SK-N-SH (cell line): ENCODE results near the gene ERI3. TPM values are rescaled to one million over a fixed set of nuclear protein-coding genes. Genes with fewer than 3 reads are reported as not detected.

Source experiments
- CTCF ChIA-PET: fragments of 300-600, 350-600 bp; formaldehyde crosslinking; extraction: SDS; loops from one replicate; lab custom pipeline; 2021; lab: Yijun Ruan, JAX
- POLR2A ChIA-PET: fragments of 350-600 bp; sonication (Branson Sonifier 250); formaldehyde crosslinking; extraction: SDS; loops from one replicate; lab custom pipeline; 2020; ENCODE audit warnings: antibody characterized with exemption, inconsistent platforms; lab: Yijun Ruan, JAX
- DNase-seq: peaks from one replicate; pipeline ENCODE4 v3.0.0; 2012
- H2AFZ ChIP-seq: fragments of 200-600 bp; sonication (generic); 2 replicates; pipeline ENCODE4 v1.8.1; 2016; ENCODE audit warnings: antibody characterized with exemption, mild to moderate bottlenecking, low read depth
- H3F3A ChIP-seq: fragments of 200-600 bp; sonication (generic); replicated peaks from 2 replicates; pipeline ENCODE3; 2016; ENCODE audit warnings: antibody characterized with exemption, mild to moderate bottlenecking; ENCODE audit not compliant: insufficient read depth
- H3K27ac ChIP-seq, 2 experiments: fragments of 200-500 bp in 1 of 2; fragments of 200-600 bp in 1 of 2; sonication (Bioruptor generic) in 1 of 2; sonication (generic), shearing (Covaris generic) in 1 of 2; 2 replicates each; pipeline versions ENCODE4 v1.5.1 to v1.6.1; 2014 to 2016; ENCODE audit warnings: low read depth in 2 of 2, inconsistent platforms in 1 of 2, low read length in 1 of 2, mild to moderate bottlenecking in 1 of 2, mixed read lengths in 1 of 2
- H3K27me3 ChIP-seq: fragments of 200-600 bp; sonication (generic), shearing (Covaris generic); 2 replicates; pipeline ENCODE4 v1.6.1; 2016; ENCODE audit warnings: mixed run types; ENCODE audit not compliant: insufficient read depth
- H3K36me3 ChIP-seq, 2 experiments: fragments of 200-500 bp in 1 of 2; fragments of 200-600 bp in 1 of 2; sonication (Bioruptor generic) in 1 of 2; sonication (generic) in 1 of 2; replicated peaks in 1 of 2; 2 replicates each; pipeline versions ENCODE3 to v1.5.1; 2014 to 2016; ENCODE audit warnings: low read length in 1 of 2, mild to moderate bottlenecking in 1 of 2; ENCODE audit not compliant: insufficient read depth in 2 of 2, control insufficient read depth in 1 of 2
- H3K4me1 ChIP-seq, 2 experiments: fragments of 200-500 bp in 1 of 2; fragments of 200-600 bp in 1 of 2; sonication (Bioruptor generic) in 1 of 2; sonication (generic), shearing (Covaris generic) in 1 of 2; 2 replicates each; pipeline versions ENCODE4 v1.5.1 to v1.6.1; 2014 to 2016; ENCODE audit warnings: low read depth in 1 of 2, low read length in 1 of 2, mixed run types in 1 of 2; ENCODE audit not compliant: insufficient read depth in 2 of 2, control insufficient read depth in 1 of 2
- H3K4me2 ChIP-seq: fragments of 200-600 bp; sonication (generic), shearing (Covaris generic); 2 replicates; pipeline ENCODE4 v1.6.1; 2017; ENCODE audit warnings: mixed run types
- H3K4me3 ChIP-seq, 2 experiments: fragments of 200-500 bp in 1 of 2; fragments of 200-600 bp in 1 of 2; sonication (Bioruptor generic) in 1 of 2; sonication (generic), shearing (Covaris generic) in 1 of 2; 2 replicates each; pipeline versions ENCODE4 v1.5.1 to v1.8.1; 2014 to 2016; ENCODE audit warnings: low read depth in 2 of 2, inconsistent platforms in 1 of 2, low read length in 1 of 2, mild to moderate bottlenecking in 1 of 2, mixed read lengths in 1 of 2, moderate library complexity in 1 of 2
- H3K79me2 ChIP-seq: fragments of 200-600 bp; sonication (generic); 2 replicates; pipeline ENCODE4 v1.8.1; 2017; ENCODE audit warnings: mild to moderate bottlenecking; ENCODE audit not compliant: insufficient read depth
- H3K9ac ChIP-seq: fragments of 200-600 bp; sonication (generic); 2 replicates; pipeline ENCODE4 v1.6.1; 2017; ENCODE audit warnings: mixed run types
- H3K9me2 ChIP-seq: fragments of 200-600 bp; sonication (generic); 2 replicates; pipeline ENCODE4 v1.6.1; 2017; ENCODE audit warnings: mixed run types
- H3K9me3 ChIP-seq: fragments of 200-600 bp; sonication (generic); 2 replicates; pipeline ENCODE4 v1.6.1; 2017; ENCODE audit warnings: mixed run types, mild to moderate bottlenecking, moderate library complexity
- H4K20me1 ChIP-seq: fragments of 200-600 bp; sonication (generic); 2 replicates; pipeline ENCODE4 v1.6.1; 2017; ENCODE audit warnings: mild to moderate bottlenecking, mixed run types; ENCODE audit not compliant: insufficient read depth
- CHD2 ChIP-seq: fragments of 150-350 bp; IDR thresholded peaks from 2 replicates; pipeline ENCODE4 v1.6.1; 2018; ENCODE audit warnings: low read length; ENCODE audit not compliant: partially characterized antibody
- EP300 ChIP-seq, 2 experiments: IDR thresholded peaks; 2 replicates each; pipeline versions ENCODE4 v1.4.0 to v1.6.1; 2012; ENCODE audit warnings: borderline replicate concordance in 1 of 2, low read depth in 1 of 2, low read length in 1 of 2
- EZH2phosphoT487 ChIP-seq: fragments of 200-600 bp; sonication (generic); IDR thresholded peaks from 2 replicates; pipeline ENCODE4 v1.6.1; 2017; ENCODE audit warnings: low read depth, mixed run types, mild to moderate bottlenecking, antibody characterized with exemption, moderate library complexity, borderline replicate concordance
- FOSL2 ChIP-seq: IDR thresholded peaks from 2 replicates; pipeline ENCODE4 v1.4.0; 2012; ENCODE audit warnings: low read depth, mild to moderate bottlenecking, moderate library complexity, borderline replicate concordance
- FOXM1 ChIP-seq: IDR thresholded peaks from 2 replicates; pipeline ENCODE4 v1.4.0; 2012; ENCODE audit warnings: low read depth, mild to moderate bottlenecking
- GABPA ChIP-seq: IDR thresholded peaks from 2 replicates; pipeline ENCODE4 v1.4.0; 2012; ENCODE audit warnings: low read depth, mild to moderate bottlenecking
- JUND ChIP-seq: IDR thresholded peaks from 2 replicates; pipeline ENCODE4 v1.4.0; 2012
- MEF2A ChIP-seq: IDR thresholded peaks from 2 replicates; pipeline ENCODE4 v1.4.0; 2012; ENCODE audit warnings: low read depth, borderline replicate concordance
- MXI1 ChIP-seq: IDR thresholded peaks from 2 replicates; pipeline ENCODE4 v1.6.1; 2012; ENCODE audit warnings: mild to moderate bottlenecking, low read depth, low read length, improper control_type of control experiment
- NFIC ChIP-seq: IDR thresholded peaks from 2 replicates; pipeline ENCODE4 v1.4.0; 2012; ENCODE audit warnings: borderline replicate concordance
- PBX3 ChIP-seq: IDR thresholded peaks from 2 replicates; pipeline ENCODE4; 2012
- RAD21 ChIP-seq: IDR thresholded peaks from 2 replicates; pipeline ENCODE4 v1.6.1; 2012; ENCODE audit warnings: mild to moderate bottlenecking, low read length
- TAF1 ChIP-seq: IDR thresholded peaks from 2 replicates; pipeline ENCODE4 v1.6.1; 2012; ENCODE audit warnings: low read depth, mild to moderate bottlenecking, low read length, moderate library complexity, borderline replicate concordance
- TEAD4 ChIP-seq: IDR thresholded peaks from 2 replicates; pipeline ENCODE4 v1.4.0; 2012; ENCODE audit warnings: mild to moderate bottlenecking, borderline replicate concordance; ENCODE audit not compliant: insufficient read depth
- WGBS: methylation state at CpG from one replicate; pipeline ENCODE4 v1.1.6; 2017; ENCODE audit warnings: low lambda C conversion rate; 5-methylcytosine and 5-hydroxymethylcytosine counted together
- polyA plus RNA-seq, 3 experiments: library from polyadenylated mRNA; depleted of rRNA; stranded (reverse); fragments of >200 nt; gene quantifications; 2 replicates each; pipeline ENCODE4 v1.2.3, GENCODE V29; 2012
- TF ChIP-seq, protein P1 (sequence below): IDR thresholded peaks from 2 replicates; pipeline ENCODE4 v1.6.1; 2012; ENCODE audit warnings: mild to moderate bottlenecking, low read depth, low read length, moderate library complexity
- TF ChIP-seq, protein P2 (sequence below): fragments of 200-600 bp; sonication (generic); IDR thresholded peaks from 2 replicates; pipeline ENCODE4 v1.6.1; 2017; ENCODE audit warnings: antibody characterized with exemption, mild to moderate bottlenecking, moderate library complexity

ERI3 gene
- polyA plus RNA-seq, 1 of the 3 experiments (the other 2 are of a cell fraction) = 60.7 TPM

- Histone ChIP-seq H3K9me3 (no peaks in the 10 kb centered on the region), H3K27ac (peak overlapping the region in 1 of 2 experiments; percentile 40; a peak in 2 of 4 replicates), H3K4me3 (no peak overlapping the region), H3K4me1 (peaks cover 0 to 5% of the 10 kb centered on the region in 2 experiments; a peak in 1 of 4 replicates), H3F3A (peaks cover 13% of the 10 kb centered on the region), H3K27me3 (peaks cover 48% of the 10 kb centered on the region), H3K9me2 (no peaks in the 10 kb centered on the region), H4K20me1 (no peaks in the 10 kb centered on the region), H3K4me2 (0 out of 2 replicates have a peak overlapping the region, but pooled peaks have one; percentile 35), H3K79me2 (no peaks in the 10 kb centered on the region), H2AFZ (no peak overlapping the region), H3K9ac (no peak overlapping the region), H3K36me3 (no peaks in the 10 kb centered on the region)
- TF ChIP-seq MEF2A (peak; percentile 59; the same call in 1 of the 2 replicates), TAF1 (no peak), PBX3 (no peak), GABPA (no peak), CHD2 (no peak), MXI1 (no peak), NFIC (no peak), EP300 (IDR thresholded peaks at IDR 0.05; ENCODE audit: borderline replicate concordance in 1 of 2, low read depth in 1 of 2, low read length in 1 of 2) (no peak), TEAD4 (no peak), FOSL2 (peak; percentile 44; the same call in 1 of the 2 replicates), EZH2phosphoT487 (no peak), JUND (peak; percentile 23; the same call in 1 of the 2 replicates), FOXM1 (no peak), RAD21 (no peak)
- TF ChIP-seq, protein P1, sequence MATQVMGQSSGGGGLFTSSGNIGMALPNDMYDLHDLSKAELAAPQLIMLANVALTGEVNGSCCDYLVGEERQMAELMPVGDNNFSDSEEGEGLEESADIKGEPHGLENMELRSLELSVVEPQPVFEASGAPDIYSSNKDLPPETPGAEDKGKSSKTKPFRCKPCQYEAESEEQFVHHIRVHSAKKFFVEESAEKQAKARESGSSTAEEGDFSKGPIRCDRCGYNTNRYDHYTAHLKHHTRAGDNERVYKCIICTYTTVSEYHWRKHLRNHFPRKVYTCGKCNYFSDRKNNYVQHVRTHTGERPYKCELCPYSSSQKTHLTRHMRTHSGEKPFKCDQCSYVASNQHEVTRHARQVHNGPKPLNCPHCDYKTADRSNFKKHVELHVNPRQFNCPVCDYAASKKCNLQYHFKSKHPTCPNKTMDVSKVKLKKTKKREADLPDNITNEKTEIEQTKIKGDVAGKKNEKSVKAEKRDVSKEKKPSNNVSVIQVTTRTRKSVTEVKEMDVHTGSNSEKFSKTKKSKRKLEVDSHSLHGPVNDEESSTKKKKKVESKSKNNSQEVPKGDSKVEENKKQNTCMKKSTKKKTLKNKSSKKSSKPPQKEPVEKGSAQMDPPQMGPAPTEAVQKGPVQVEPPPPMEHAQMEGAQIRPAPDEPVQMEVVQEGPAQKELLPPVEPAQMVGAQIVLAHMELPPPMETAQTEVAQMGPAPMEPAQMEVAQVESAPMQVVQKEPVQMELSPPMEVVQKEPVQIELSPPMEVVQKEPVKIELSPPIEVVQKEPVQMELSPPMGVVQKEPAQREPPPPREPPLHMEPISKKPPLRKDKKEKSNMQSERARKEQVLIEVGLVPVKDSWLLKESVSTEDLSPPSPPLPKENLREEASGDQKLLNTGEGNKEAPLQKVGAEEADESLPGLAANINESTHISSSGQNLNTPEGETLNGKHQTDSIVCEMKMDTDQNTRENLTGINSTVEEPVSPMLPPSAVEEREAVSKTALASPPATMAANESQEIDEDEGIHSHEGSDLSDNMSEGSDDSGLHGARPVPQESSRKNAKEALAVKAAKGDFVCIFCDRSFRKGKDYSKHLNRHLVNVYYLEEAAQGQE = no peak
- TF ChIP-seq, protein P2, sequence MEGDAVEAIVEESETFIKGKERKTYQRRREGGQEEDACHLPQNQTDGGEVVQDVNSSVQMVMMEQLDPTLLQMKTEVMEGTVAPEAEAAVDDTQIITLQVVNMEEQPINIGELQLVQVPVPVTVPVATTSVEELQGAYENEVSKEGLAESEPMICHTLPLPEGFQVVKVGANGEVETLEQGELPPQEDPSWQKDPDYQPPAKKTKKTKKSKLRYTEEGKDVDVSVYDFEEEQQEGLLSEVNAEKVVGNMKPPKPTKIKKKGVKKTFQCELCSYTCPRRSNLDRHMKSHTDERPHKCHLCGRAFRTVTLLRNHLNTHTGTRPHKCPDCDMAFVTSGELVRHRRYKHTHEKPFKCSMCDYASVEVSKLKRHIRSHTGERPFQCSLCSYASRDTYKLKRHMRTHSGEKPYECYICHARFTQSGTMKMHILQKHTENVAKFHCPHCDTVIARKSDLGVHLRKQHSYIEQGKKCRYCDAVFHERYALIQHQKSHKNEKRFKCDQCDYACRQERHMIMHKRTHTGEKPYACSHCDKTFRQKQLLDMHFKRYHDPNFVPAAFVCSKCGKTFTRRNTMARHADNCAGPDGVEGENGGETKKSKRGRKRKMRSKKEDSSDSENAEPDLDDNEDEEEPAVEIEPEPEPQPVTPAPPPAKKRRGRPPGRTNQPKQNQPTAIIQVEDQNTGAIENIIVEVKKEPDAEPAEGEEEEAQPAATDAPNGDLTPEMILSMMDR = no peak
- no peak for DNase-seq
- CTCF ChIA-PET = interaction anchor here (0.9 to 2.1 kb wide), 5 partner anchors 12 to 910 kb away, joined by 3 to 11 read pairs (median 4); no protein-coding TSS in a partner anchor
- POLR2A ChIA-PET = no interaction called here
- 13% methylated on average over 1 of the region's 1 CpG for WGBS
Observed at GRCh38 chr1:44390277-44390676, 35.2 kb upstream of the ERI3 start.
